ENCODE results near the gene NUP153. TPM values are rescaled to one million over a fixed set of nuclear protein-coding genes. Genes with fewer than 3 reads are reported as not detected.
"Not testable (repeated sequence)": the region's sequence is repeated elsewhere in the genome, so short reads cannot be mapped to it uniquely, and the experiment has no call there.

Gene NUP153
- total RNA-seq, 1 donor from 2014 or later = 38.3 TPM

- no peak for DNase-seq
Measured at GRCh38 chr6:17714177-17714576, 7.5 kb upstream of the NUP153 start.

GRCh38 chr6:17712576-17712975 lies 5.9 kb upstream of the NUP153 start:
- DNase-seq = no peak

- DNase-seq = no peak
Measured at GRCh38 chr6:17710331-17710730, 3.6 kb upstream of the NUP153 start.

- DNase-seq = no peak
Measured at GRCh38 chr6:17709476-17709875, 2.8 kb upstream of the NUP153 start.

GRCh38 chr6:17708035-17708434 lies 1.3 kb upstream of the NUP153 start:
- DNase-seq = not testable (repeated sequence)

- no peak for DNase-seq
Measured at GRCh38 chr6:17707371-17707651, 586 bp upstream of the NUP153 start.

GRCh38 chr6:17705778-17706579 lies 746 bp downstream of the NUP153 start:
- DNase-seq = peak; percentile 75

- peak; percentile 78 for DNase-seq
Measured at GRCh38 chr6:17705428-17705777, 1.3 kb downstream of the NUP153 start.

- DNase-seq = peak; percentile 24
Measured at GRCh38 chr6:17703256-17703694, 3.5 kb downstream of the NUP153 start.

GRCh38 chr6:17700421-17701416 lies 6.0 kb downstream of the NUP153 start:
- DNase-seq = no peak

GRCh38 chr6:17691925-17692538 lies 14.7 kb downstream of the NUP153 start:
- DNase-seq = no peak

GRCh38 chr6:17688481-17688880 lies 18.2 kb downstream of the NUP153 start:
- peak; percentile 14 for DNase-seq

- DNase-seq = no peak
Measured at GRCh38 chr6:17687136-17687535, 19.6 kb downstream of the NUP153 start.

- DNase-seq = no peak
Measured at GRCh38 chr6:17684134-17684533, 22.6 kb downstream of the NUP153 start.

GRCh38 chr6:17683428-17683827 lies 23.3 kb downstream of the NUP153 start:
- no peak for DNase-seq

GRCh38 chr6:17679726-17680125 lies 27.0 kb downstream of the NUP153 start:
- no peak for DNase-seq

GRCh38 chr6:17677602-17678001 lies 29.1 kb downstream of the NUP153 start:
- no peak for DNase-seq

GRCh38 chr6:17673543-17674254 lies 33.0 kb downstream of the NUP153 start:
- DNase-seq = no peak

GRCh38 chr6:17672064-17672718 lies 34.5 kb downstream of the NUP153 start:
- no peak for DNase-seq

- DNase-seq = peak; percentile 57
Measured at GRCh38 chr6:17666646-17667045, 40.1 kb downstream of the NUP153 start.

- DNase-seq = no peak
Measured at GRCh38 chr6:17665132-17665531, 41.6 kb downstream of the NUP153 start.

- DNase-seq = no peak
Measured at GRCh38 chr6:17663226-17663625, 43.5 kb downstream of the NUP153 start.
